Calu3 (cell line): ENCODE data around the gene FBXO34. TPM values are rescaled to one million over a fixed set of nuclear protein-coding genes. Genes with fewer than 3 reads are reported as not detected.

Source experiments
- BruUV-seq: library from RNA; stranded (reverse); fragments of 400-500 nt; replicated peaks from 2 replicates; lab custom pipeline; 2021; lab: Mats Ljungman, UMichigan
- CTCF ChIA-PET: fragments of 300-600 bp; sonication (Branson Sonifier 250); formaldehyde crosslinking; loops from one replicate; lab custom pipeline; 2022; ENCODE audit warnings: antibody characterized with exemption; lab: Charles Lee
- DNase-seq: peaks from one replicate; pipeline ENCODE4 v3.0.0; 2022
- H3K27ac Mint-ChIP-seq: one replicate; pipeline ENCODE4 v1.8.0; 2022; ENCODE audit warnings: mixed read lengths; ENCODE audit not compliant: unreplicated experiment
- H3K27me3 Mint-ChIP-seq: one replicate; pipeline ENCODE4 v1.8.0; 2022; ENCODE audit warnings: mixed read lengths; ENCODE audit not compliant: unreplicated experiment
- H3K36me3 Mint-ChIP-seq: one replicate; pipeline ENCODE4 v1.8.0; 2022; ENCODE audit warnings: mild to moderate bottlenecking, moderate library complexity, mixed read lengths; ENCODE audit not compliant: insufficient read depth, unreplicated experiment
- H3K4me1 Mint-ChIP-seq: one replicate; pipeline ENCODE4 v1.8.0; 2022; ENCODE audit warnings: mild to moderate bottlenecking, low read depth, mixed read lengths; ENCODE audit not compliant: unreplicated experiment
- H3K4me3 Mint-ChIP-seq: one replicate; pipeline ENCODE4 v1.8.0; 2022; ENCODE audit warnings: mild to moderate bottlenecking, low read depth, moderate library complexity, mixed read lengths; ENCODE audit not compliant: unreplicated experiment
- H3K9me3 Mint-ChIP-seq: one replicate; pipeline ENCODE4 v1.8.0; 2022; ENCODE audit warnings: low read depth, mixed read lengths; ENCODE audit not compliant: unreplicated experiment
- CTCF ChIP-seq: fragments of 200-600 bp; IDR thresholded peaks from one replicate; pipeline ENCODE4 v1.8.0; 2022; ENCODE audit warnings: antibody characterized with exemption; ENCODE audit not compliant: unreplicated experiment
- intact Hi-C: fragments of 100-400 bp; cut with micrococcal nuclease; formaldehyde crosslinking; loops from one replicate; pipeline ENCODE4 v1.10.0; 2022; ENCODE audit not compliant: unreplicated experiment
- total RNA-seq: library from RNA; stranded (reverse); gene quantifications from 2 replicates; pipeline ENCODE4 v1.2.3, GENCODE V29; 2022

The FBXO34 gene
- total RNA-seq, 1 experiment from 2014 or later, result 30.0 TPM

GRCh38 chr14:55318694-55319093 lies 47.5 kb downstream of the FBXO34 start:
- no peaks in the 10 kb centered on the region for H3K27me3 Mint-ChIP-seq
- CTCF ChIA-PET, result no interaction called here
- no peaks in the 10 kb centered on the region for H3K4me1 Mint-ChIP-seq
- no peak for TF ChIP-seq CTCF
- BruUV-seq, result no TSS peak
- peaks cover 4% of the 10 kb centered on the region for H3K36me3 Mint-ChIP-seq
- intact Hi-C loops, result no loop called here
- DNase-seq, result no peak
- H3K4me3 Mint-ChIP-seq, result no peak overlapping the region
- no peak overlapping the region for H3K27ac Mint-ChIP-seq
- peaks cover 2% of the 10 kb centered on the region for H3K9me3 Mint-ChIP-seq

GRCh38 chr14:55323910-55324309 lies 52.7 kb downstream of the FBXO34 start:
- CTCF ChIA-PET, result no interaction called here
- no TSS peak for BruUV-seq
- no peak overlapping the region for H3K27ac Mint-ChIP-seq
- H3K27me3 Mint-ChIP-seq, result no peaks in the 10 kb centered on the region
- intact Hi-C loops, result no loop called here
- no peak for TF ChIP-seq CTCF
- DNase-seq, result no peak
- no peaks in the 10 kb centered on the region for H3K36me3 Mint-ChIP-seq
- no peaks in the 10 kb centered on the region for H3K9me3 Mint-ChIP-seq
- no peak overlapping the region for H3K4me3 Mint-ChIP-seq
- H3K4me1 Mint-ChIP-seq, result peaks cover 11% of the 10 kb centered on the region

DNA sequence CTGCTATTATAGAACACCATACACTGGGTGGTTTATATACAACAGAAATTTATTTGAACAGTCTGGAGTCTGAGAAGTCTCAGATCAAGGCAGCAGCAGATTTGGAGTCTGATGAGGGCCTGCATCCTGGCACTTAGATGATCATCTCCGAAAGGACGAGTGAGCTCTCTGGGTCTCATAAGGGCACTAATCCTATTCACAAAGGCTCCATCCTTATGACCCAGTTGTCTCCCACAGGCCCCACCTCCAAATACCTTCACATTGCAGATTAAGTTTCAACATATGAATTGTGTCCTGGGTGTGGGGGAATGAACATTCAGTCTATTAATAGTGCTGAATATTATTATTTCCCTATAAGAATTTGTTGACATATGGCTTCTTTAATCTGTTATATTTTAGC lies 53.6 kb downstream of the FBXO34 start:
- intact Hi-C loops, result no loop called here
- no peak for TF ChIP-seq CTCF
- H3K9me3 Mint-ChIP-seq, result no peaks in the 10 kb centered on the region
- no peaks in the 10 kb centered on the region for H3K36me3 Mint-ChIP-seq
- no peak overlapping the region for H3K4me3 Mint-ChIP-seq
- no peaks in the 10 kb centered on the region for H3K27me3 Mint-ChIP-seq
- CTCF ChIA-PET, result interaction anchor here (0.7 kb wide), 1 partner anchor 142 kb away, joined by 3 read pairs; no protein-coding TSS in a partner anchor
- H3K4me1 Mint-ChIP-seq, result peaks cover 12% of the 10 kb centered on the region
- BruUV-seq, result no TSS peak
- no peak overlapping the region for H3K27ac Mint-ChIP-seq
- no peak for DNase-seq

- H3K36me3 Mint-ChIP-seq, result no peaks in the 10 kb centered on the region
- no peaks in the 10 kb centered on the region for H3K27me3 Mint-ChIP-seq
- no peak for DNase-seq
- intact Hi-C loops, result no loop called here
- no peaks in the 10 kb centered on the region for H3K9me3 Mint-ChIP-seq
- no peak overlapping the region for H3K27ac Mint-ChIP-seq
- no TSS peak for BruUV-seq
- CTCF ChIA-PET, result no interaction called here
- peaks cover 24% of the 10 kb centered on the region for H3K4me1 Mint-ChIP-seq
- no peak for TF ChIP-seq CTCF
- H3K4me3 Mint-ChIP-seq, result no peak overlapping the region
Measured at GRCh38 chr14:55327179-55327578, 56.0 kb downstream of the FBXO34 start.
